ENCODE data around the gene NAB1. TPM values are rescaled to one million over a fixed set of nuclear protein-coding genes. Genes with fewer than 3 reads are reported as not detected.
A peak's percentile ranks its signal among the peaks of the same experiment; 100 is the strongest.

The NAB1 gene
- total RNA-seq, 1 experiment from 2014 or later = 32.6 TPM

DNA sequence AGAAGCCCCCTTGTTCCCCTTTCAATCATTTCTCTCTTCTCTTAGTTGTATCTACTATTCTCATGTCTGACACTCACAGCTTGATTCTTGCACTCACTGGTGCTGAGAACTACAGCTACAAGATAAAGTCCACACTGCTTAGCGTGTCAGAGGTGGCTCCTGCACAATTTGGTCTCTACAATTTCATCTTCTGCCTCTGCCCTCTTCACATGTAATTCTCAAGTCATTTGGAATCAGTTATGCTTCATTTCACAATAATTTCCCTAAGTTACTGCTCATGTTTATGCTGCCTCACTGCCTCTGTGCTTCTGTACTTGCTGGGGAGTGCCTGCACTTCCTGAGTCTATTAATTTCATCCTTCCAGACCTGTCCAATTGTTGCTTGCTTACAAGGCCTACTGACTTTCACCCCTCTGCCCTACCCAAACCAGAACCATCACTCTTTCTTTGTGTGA is 11.6 kb upstream of the NAB1 start:
- no peaks in the 10 kb centered on the region for H3K36me3 ChIP-seq (ENCODE audit: insufficient read depth, low read length, poor library complexity, severe bottlenecking)
- no TSS peak for BruUV-seq (replicated peaks)
- ChIA-PET CTCF (no interaction called here), POLR2A (ENCODE audit: low non-redundant PET) (no interaction called here)
- no peaks in the 10 kb centered on the region for H3K27me3 ChIP-seq (replicated peaks; ENCODE audit: insufficient read depth, low read depth, low read length, poor library complexity)
- DNase-seq (ENCODE audit: low spot score) = no peak
- TF ChIP-seq CTCF (conservative IDR thresholded peaks at IDR 0.05; ENCODE audit: low read depth, low read length) (no peak), EZH2 (IDR thresholded peaks at IDR 0.05; ENCODE audit: borderline replicate concordance, low read depth, low read length, poor library complexity, severe bottlenecking) (no peak)
- intact Hi-C loops (cut with micrococcal nuclease; ENCODE audit: unreplicated experiment) = no loop called here
- no peaks in the 10 kb centered on the region for H3K9me3 ChIP-seq (ENCODE audit: low read depth, low read length, poor library complexity, severe bottlenecking)
- no peak overlapping the region for H3K4me3 ChIP-seq (ENCODE audit: low read depth, low read length, poor library complexity, severe bottlenecking)
- H3K27ac ChIP-seq (ENCODE audit: low read depth, low read length, poor library complexity, severe bottlenecking) = peak overlapping the region; percentile 13
- peaks cover 24% of the 10 kb centered on the region for H3K4me1 ChIP-seq (ENCODE audit: insufficient read depth, low read length, poor library complexity, severe bottlenecking)

- no peaks in the 10 kb centered on the region for H3K27me3 ChIP-seq (replicated peaks; ENCODE audit: insufficient read depth, low read depth, low read length, poor library complexity)
- H3K4me1 ChIP-seq (ENCODE audit: insufficient read depth, low read length, poor library complexity, severe bottlenecking) = peaks cover 24% of the 10 kb centered on the region
- ChIA-PET CTCF (no interaction called here), POLR2A (ENCODE audit: low non-redundant PET) (no interaction called here)
- intact Hi-C loops (cut with micrococcal nuclease; ENCODE audit: unreplicated experiment) = no loop called here
- no TSS peak for BruUV-seq (replicated peaks)
- H3K9me3 ChIP-seq (ENCODE audit: low read depth, low read length, poor library complexity, severe bottlenecking) = no peaks in the 10 kb centered on the region
- H3K27ac ChIP-seq (ENCODE audit: low read depth, low read length, poor library complexity, severe bottlenecking) = no peak overlapping the region
- H3K4me3 ChIP-seq (ENCODE audit: low read depth, low read length, poor library complexity, severe bottlenecking) = no peak overlapping the region
- TF ChIP-seq CTCF (conservative IDR thresholded peaks at IDR 0.05; ENCODE audit: low read depth, low read length) (no peak), EZH2 (IDR thresholded peaks at IDR 0.05; ENCODE audit: borderline replicate concordance, low read depth, low read length, poor library complexity, severe bottlenecking) (no peak)
- no peak for DNase-seq (ENCODE audit: low spot score)
- H3K36me3 ChIP-seq (ENCODE audit: insufficient read depth, low read length, poor library complexity, severe bottlenecking) = no peaks in the 10 kb centered on the region
Observed at GRCh38 chr2:190637903-190638618, 10.8 kb upstream of the NAB1 start.

DNA sequence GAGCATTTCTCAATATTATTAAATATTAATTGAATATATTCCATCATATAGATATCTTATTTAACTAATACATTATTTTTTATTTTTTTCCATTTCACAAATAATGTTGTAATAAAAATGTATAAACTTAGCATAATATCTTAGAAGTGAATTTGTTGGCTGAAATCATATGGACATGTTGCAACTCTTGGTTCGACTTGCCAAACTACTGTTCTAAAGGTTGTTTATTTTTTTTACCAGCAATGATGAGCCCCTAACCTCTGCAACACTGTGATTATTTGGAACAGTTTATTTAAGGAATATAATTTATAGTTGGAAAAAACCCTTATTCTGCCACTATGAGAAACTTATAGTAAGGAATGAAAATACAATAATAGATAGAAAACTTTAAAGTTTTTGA is 8.8 kb upstream of the NAB1 start:
- Histone ChIP-seq H3K27ac (ENCODE audit: low read depth, low read length, poor library complexity, severe bottlenecking) (no peak overlapping the region), H3K27me3 (replicated peaks; ENCODE audit: insufficient read depth, low read depth, low read length, poor library complexity) (no peaks in the 10 kb centered on the region), H3K4me3 (ENCODE audit: low read depth, low read length, poor library complexity, severe bottlenecking) (no peak overlapping the region), H3K36me3 (ENCODE audit: insufficient read depth, low read length, poor library complexity, severe bottlenecking) (no peaks in the 10 kb centered on the region), H3K9me3 (ENCODE audit: low read depth, low read length, poor library complexity, severe bottlenecking) (no peaks in the 10 kb centered on the region), H3K4me1 (ENCODE audit: insufficient read depth, low read length, poor library complexity, severe bottlenecking) (peaks cover 29% of the 10 kb centered on the region)
- POLR2A ChIA-PET (ENCODE audit: low non-redundant PET) = no interaction called here
- CTCF ChIA-PET = no interaction called here
- DNase-seq (ENCODE audit: low spot score) = no peak
- no TSS peak for BruUV-seq (replicated peaks)
- intact Hi-C loops (cut with micrococcal nuclease; ENCODE audit: unreplicated experiment) = loop anchor here (10.0 kb wide), 1 partner anchor 375 kb away; the partner anchor contains the start of gene STAT1
- TF ChIP-seq CTCF (conservative IDR thresholded peaks at IDR 0.05; ENCODE audit: low read depth, low read length) (no peak), EZH2 (IDR thresholded peaks at IDR 0.05; ENCODE audit: borderline replicate concordance, low read depth, low read length, poor library complexity, severe bottlenecking) (no peak)
